ENCODE results near the gene ANAPC15. TPM values are rescaled to one million over a fixed set of nuclear protein-coding genes. Genes with fewer than 3 reads are reported as not detected.
"Not testable (repeated sequence)": the region's sequence is repeated elsewhere in the genome, so short reads cannot be mapped to it uniquely, and the experiment has no call there.

The ANAPC15 gene
- total RNA-seq, result 23.1 and 25.3 TPM in 2 replicates
- 57.1 TPM for polyA plus RNA-seq (2012)

DNA sequence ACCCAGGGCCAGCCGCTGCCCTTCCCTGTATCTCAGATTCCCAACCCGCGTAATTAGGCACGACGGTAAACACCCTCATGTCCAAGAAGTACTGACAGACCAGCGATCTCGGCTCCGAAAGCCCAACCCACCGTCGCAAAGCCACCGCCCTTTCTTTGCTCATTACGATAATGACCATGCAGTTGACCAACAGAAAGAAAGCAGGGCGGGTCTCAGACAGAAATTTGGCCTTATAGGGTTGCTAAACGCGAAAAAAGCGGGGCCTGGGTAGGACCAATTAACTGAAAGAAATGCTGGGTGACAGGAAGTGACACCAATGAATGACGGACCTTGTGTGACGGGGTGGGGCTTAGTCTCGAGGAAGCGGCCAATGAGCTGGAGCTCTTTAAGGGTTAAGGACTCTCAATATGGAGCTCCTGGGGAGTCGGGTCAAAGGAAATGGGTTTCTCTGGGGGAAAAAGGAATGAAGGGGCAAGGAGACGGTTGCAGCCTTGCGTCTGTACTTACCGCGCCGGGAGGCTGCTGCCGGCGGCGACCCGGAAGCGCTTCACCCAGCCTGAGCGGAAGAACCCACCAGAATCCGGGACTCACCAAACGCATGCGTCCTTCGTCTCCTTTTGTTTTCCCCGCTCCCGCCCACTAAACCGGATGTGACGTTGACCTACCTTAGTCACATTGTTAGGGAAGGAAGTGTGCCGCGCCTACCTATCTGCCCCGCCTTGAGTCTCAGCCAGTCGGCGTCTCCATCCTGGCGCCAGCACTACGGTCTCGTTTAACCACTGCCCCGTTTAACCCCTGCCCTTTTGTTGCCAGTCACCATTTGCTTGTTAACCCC, at the start of gene ANAPC15:
Gene ANAPC15 (minus strand): TSS at position 553 of the 835 bp plus-strand sequence. CDS start 1,419 bp downstream, outside the sequence.
- peak; percentile 100 for DNase-seq (ENCODE audit: low read depth)

- DNase-seq (ENCODE audit: low read depth), result no peak
These were observed 47.8 kb upstream of the ANAPC15 start for GRCh38 chr11:72160319-72160718.

DNA sequence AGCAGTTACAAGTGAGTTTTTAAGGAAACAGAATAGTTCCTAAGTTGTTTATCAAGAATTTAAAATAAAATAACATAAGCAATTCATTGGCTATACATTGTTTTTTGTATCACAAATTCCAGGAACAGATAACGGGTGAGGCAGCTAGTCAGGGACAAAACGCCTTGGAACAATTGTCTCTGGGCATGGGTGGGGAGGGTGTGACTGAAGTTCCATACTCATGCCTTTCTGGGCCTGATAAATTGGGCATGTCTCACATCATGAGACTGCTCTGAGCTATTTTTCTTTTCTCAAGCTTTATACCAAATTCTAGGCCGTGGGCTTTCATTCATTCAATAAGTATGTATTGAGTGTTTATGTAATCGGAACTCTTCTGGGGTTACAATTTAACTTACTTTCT, 44.6 kb upstream of the ANAPC15 start:
- no peak for DNase-seq (ENCODE audit: low read depth)

- no peak for DNase-seq (ENCODE audit: low read depth)
These were observed 43.3 kb upstream of the ANAPC15 start for GRCh38 chr11:72155751-72156150.

DNA sequence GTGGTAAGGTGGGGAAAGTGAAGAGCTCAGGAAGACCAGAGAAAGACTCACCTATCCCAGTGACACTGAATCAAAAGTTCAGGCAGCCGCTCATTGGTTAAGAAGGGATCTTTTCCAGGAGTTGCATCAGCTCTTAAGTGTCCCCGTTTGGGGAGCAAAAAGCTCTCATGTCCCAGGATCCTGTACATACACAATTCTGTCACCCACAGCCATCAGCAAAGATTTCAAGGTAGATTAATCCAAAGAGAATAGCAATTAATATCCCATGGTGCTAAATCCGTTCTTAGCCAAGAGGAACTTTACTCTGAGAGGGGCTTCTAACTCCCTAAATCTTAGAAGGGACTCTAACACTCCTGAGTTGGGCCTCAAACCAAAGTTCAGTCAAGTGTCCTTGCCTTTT, 42.3 kb upstream of the ANAPC15 start:
- no peak for DNase-seq (ENCODE audit: low read depth)

- DNase-seq (ENCODE audit: low read depth), result not testable (repeated sequence)
These were observed 41.4 kb upstream of the ANAPC15 start for GRCh38 chr11:72153874-72154273.

- DNase-seq (ENCODE audit: low read depth), result no peak
These were observed 38.4 kb upstream of the ANAPC15 start for GRCh38 chr11:72150882-72151281.

DNA sequence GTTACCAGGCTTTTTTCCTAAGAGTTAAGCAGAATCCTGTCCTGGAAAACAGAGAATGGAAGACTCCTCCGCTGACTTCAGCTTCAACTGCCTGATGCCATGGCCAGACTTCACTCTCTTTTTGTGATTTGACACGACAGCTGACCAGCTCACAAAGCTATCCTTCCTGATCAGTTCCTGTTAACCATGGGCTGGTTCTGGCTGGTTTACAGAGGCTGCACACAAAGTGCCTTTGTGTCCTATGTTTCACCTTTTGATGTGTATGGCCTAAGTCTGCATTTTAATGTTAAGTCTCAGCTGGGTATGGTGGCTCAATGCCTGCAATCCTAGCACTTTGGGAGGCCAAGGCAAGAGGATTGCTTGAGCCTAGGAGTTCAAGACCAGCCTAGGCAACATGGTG, 34.1 kb upstream of the ANAPC15 start:
- peak; percentile 48 for DNase-seq (ENCODE audit: low read depth)

DNA sequence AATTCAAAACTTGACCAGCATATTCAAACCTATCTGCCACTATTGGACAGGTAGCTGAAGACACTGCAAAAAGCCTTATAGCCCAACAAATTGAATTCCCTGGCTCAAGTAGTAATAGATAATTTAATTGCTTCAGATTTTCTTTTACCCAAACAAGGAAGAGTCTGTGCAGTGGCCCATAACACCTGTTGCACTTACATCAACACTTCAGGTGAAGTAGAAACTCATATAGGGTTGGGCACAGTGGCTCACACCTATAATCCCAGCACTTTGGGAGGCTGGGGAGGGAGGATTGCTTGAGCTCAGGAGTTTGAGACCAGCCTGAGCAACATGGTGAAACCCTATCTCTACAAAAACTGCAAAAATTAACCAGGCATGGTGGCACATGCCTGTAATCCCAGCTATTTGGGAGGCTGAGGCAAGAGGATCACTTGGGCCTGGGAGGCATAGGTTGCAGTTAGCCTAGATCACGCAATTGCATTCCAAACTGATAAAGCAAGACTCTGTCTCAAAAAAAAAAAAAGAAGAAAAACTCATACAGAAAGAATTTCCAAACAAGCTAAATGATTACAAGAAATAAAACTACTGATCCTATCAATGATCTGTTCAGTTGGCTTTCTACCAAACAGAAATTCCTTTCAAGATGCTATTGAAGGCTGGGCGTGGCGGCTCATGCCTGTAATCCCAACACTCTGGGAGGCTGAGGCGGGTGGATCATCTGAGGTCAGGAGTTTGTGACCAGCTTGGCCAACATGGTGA, 32.5 kb upstream of the ANAPC15 start:
- DNase-seq (ENCODE audit: low read depth), result no peak

- DNase-seq (ENCODE audit: low read depth), result not testable (repeated sequence)
These were observed 30.0 kb upstream of the ANAPC15 start for GRCh38 chr11:72142543-72142942.

DNA sequence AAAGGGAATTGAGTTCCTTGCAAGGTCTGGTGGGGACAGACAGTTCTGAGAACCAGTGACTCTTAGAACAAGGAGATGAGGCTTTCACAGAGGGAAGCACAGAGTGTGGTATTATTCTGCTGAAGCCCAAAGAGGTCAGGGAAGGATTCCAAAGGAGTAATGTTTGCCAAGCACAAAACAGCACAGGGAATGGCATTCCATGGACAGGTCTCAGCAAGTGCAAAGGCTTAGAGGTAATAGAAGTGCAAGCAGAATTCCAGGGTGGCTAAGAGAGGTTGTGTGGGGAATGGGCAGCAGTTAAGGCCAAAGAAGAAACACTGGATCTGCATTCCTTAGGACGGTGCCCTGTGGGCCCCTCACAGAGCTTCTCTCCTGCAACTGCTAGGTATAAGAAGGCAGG, 29.6 kb upstream of the ANAPC15 start:
- DNase-seq (ENCODE audit: low read depth), result not testable (repeated sequence)

DNA sequence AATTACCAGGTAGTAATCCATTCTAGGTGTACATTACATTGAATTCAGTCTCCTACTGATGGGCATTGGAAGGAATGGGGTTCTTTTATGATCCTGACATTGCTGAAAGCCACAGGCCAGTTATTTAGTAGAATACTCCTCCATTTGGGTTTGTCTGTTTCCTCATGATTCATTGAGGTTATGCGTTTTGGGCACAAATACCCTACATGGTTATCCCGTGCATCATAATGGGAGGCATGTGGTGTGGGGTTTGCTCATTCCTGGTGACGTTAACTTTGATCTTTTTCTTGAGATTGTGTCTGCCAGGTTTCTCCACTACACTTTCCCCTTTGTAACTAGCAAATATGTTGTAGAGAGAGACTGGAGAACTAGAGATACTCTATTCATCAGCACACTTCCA, 28.6 kb upstream of the ANAPC15 start:
- DNase-seq (ENCODE audit: low read depth), result peak; percentile 52

- no peak for DNase-seq (ENCODE audit: low read depth)
These were observed 28.2 kb upstream of the ANAPC15 start for GRCh38 chr11:72140661-72141060.

DNA sequence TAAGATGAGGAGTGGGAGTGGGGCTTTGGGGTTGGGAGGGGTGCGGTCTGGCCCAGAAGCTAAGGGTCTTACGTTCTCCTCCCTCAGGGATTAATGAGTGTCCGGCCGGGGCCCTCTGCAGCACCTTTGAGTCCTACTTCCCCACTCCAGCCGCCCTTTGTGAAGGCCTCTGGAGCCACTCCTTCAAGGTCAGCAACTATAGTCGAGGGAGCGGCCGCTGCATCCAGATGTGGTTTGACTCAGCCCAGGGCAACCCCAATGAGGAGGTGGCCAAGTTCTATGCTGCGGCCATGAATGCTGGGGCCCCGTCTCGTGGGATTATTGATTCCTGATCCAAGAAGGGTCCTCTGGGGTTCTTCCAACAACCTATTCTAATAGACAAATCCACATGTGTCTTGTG, 27.0 kb upstream of the ANAPC15 start:
- DNase-seq (ENCODE audit: low read depth), result no peak

GRCh38 chr11:72138821-72139390, 26.4 kb upstream of the ANAPC15 start:
- no peak for DNase-seq (ENCODE audit: low read depth)

GRCh38 chr11:72136684-72137262, 24.3 kb upstream of the ANAPC15 start:
- DNase-seq (ENCODE audit: low read depth), result no peak

DNA sequence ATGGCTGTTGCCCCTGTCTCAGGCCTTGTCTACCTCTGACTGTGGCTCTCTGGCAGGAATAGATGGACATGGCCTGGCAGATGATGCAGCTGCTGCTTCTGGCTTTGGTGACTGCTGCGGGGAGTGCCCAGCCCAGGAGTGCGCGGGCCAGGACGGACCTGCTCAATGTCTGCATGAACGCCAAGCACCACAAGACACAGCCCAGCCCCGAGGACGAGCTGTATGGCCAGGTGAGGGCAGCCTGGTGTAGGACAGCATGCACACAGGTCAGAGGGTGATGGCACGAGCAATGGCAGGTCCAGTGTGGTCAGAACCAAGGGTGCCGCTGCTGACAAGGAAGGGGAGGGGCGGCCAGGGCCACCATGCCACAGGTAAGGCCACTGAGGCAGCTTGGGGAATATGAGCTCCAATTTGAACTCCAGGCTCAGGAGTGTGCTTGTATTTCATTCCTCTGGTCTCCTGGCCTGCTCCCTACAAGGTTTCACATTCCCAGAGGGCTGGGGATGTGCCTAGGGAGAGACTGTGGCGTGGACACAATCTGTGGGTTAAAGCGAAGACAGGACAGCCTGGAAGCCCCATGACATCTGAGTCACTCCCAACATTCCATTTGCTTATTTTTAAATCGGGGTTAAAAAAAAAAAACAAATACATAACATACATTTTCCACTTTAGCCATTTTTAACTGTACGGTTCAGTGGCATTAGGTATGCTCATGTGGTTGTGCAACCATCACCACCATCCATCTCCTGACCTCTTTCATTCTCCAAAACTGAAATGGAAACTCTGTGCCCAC, 23.6 kb upstream of the ANAPC15 start:
- DNase-seq (ENCODE audit: low read depth), result no peak

GRCh38 chr11:72135473-72135872, 23.0 kb upstream of the ANAPC15 start, which contains the start of gene FOLR3:
FOLR3 (plus strand) TSS chr11:72135725; CDS start chr11:72135953, 228 bp downstream.
- not testable (repeated sequence) for DNase-seq (ENCODE audit: low read depth)

DNA sequence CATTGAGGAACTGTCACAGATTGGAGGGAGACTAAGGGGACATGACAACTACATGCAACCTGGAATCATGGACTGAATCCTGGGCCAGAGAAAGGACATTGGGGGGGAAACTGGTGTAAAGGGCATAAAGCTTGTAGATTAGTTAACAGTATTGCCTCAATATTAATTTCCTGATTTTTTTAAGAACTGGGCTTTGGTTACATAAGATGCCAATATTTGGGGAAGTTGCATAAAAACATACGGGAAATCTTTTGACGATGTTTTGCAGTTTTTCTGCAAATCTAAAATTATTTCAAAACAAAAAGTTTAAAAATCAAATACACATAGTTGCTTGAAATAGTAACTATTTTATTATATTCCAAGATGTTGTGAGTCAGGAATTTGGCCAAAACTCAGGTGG, 20.2 kb upstream of the ANAPC15 start:
- DNase-seq (ENCODE audit: low read depth), result no peak

- DNase-seq (ENCODE audit: low read depth), result no peak
These were observed 16.9 kb upstream of the ANAPC15 start for GRCh38 chr11:72129381-72129780.

- no peak for DNase-seq (ENCODE audit: low read depth)
These were observed 15.4 kb upstream of the ANAPC15 start for GRCh38 chr11:72127923-72128322.

All from myocyte (in vitro differentiated cells).